ENCODE data around the gene OR7G1. TPM values are rescaled to one million over a fixed set of nuclear protein-coding genes. Genes with fewer than 3 reads are reported as not detected.

Gene OR7G1
- total and polyA plus RNA-seq, 2 of the 8 experiments (the other 6 are each of a cell fraction or from before 2014, with no cell fraction given), result not detected

GRCh38 chr19:9159891-9160290 lies 44.3 kb upstream of the OR7G1 start:
- no peak overlapping the region for H3K14ac ChIP-seq (ENCODE audit: insufficient read length)
- no peak overlapping the region for H4K5ac ChIP-seq (ENCODE audit: insufficient read length, low read depth, low read length)
- H3K56ac ChIP-seq (replicated peaks; ENCODE audit: insufficient read length, low read depth, low read length), result no peak overlapping the region
- no peaks in the 10 kb centered on the region for H3K23me2 ChIP-seq (ENCODE audit: low read depth, low read length)
- peaks cover 9% of the 10 kb centered on the region for H3K79me1 ChIP-seq (ENCODE audit: low read depth, low read length)
- FAIRE-seq (no peak), DNase-seq (ENCODE audit: low read depth in 1 of 2, low spot score in 2 of 2) (no peak)
- no peak overlapping the region for H2BK120ac ChIP-seq (replicated peaks; ENCODE audit: low read depth, low read length)
- no peaks in the 10 kb centered on the region for H3K4me1 ChIP-seq (replicated peaks in 1 of 4; ENCODE audit: control insufficient read depth in 3 of 4, insufficient read depth in 4 of 4, low read length in 3 of 4)
- no peak overlapping the region for H3K18ac ChIP-seq (ENCODE audit: extremely low read depth, low read length)
- peaks cover 6 to 9% of the 10 kb centered on the region in 2 experiments for H4K20me1 ChIP-seq (replicated peaks in 1 of 2; ENCODE audit: control insufficient read depth in 1 of 2, insufficient read depth in 2 of 2, low read length in 2 of 2)
- TF ChIP-seq SP1 (IDR thresholded peaks at IDR 0.05; ENCODE audit: low read depth, low read length), result no peak
- no peak for TF ChIP-seq RFX5 (IDR thresholded peaks at IDR 0.05; ENCODE audit: borderline replicate concordance, low read depth, low read length)
- TF ChIP-seq SRF (IDR thresholded peaks at IDR 0.05; ENCODE audit: low read depth, low read length), result no peak
- no peak for TF ChIP-seq ASH2L (IDR thresholded peaks at IDR 0.05; ENCODE audit: low read length)
- TF ChIP-seq TEAD4 (IDR thresholded peaks at IDR 0.05; ENCODE audit: low read depth, low read length), result no peak
- no peak for TF ChIP-seq ZNF274 (IDR thresholded peaks at IDR 0.05; ENCODE audit: borderline replicate concordance, extremely low read depth, low read length)
- TF ChIP-seq CHD1 (IDR thresholded peaks at IDR 0.05; ENCODE audit: low read depth, low read length), result no peak
- TF ChIP-seq GABPA (IDR thresholded peaks at IDR 0.05; ENCODE audit: borderline replicate concordance, insufficient read depth, low read length), result no peak
- no peak for TF ChIP-seq KDM1A (IDR thresholded peaks at IDR 0.05; ENCODE audit: borderline replicate concordance, low read length)
- TF ChIP-seq CREB1 (IDR thresholded peaks at IDR 0.05), result no peak
- H2BK5ac ChIP-seq (ENCODE audit: low read depth, low read length), result no peak overlapping the region
- 94% methylated on average over 13 of the region's 13 CpGs; no CpG with 5 or more reads in 1 of the 2 experiments for WGBS, 2 experiments (ENCODE audit: extremely low coverage in 1 of 2, insufficient coverage in 1 of 2, insufficient read length in 1 of 2, insufficient replicate concordance in 2 of 2, low coverage in 1 of 2, low lambda C conversion rate in 2 of 2, missing lambda C conversion rate in 1 of 2)
- no peak overlapping the region for H4K91ac ChIP-seq (replicated peaks; ENCODE audit: insufficient read length, low read length)
- CTCF ChIA-PET (ENCODE audit: partially characterized antibody), result no interaction called here
- peaks cover 45 to 92% (median 76%) of the 10 kb centered on the region in 4 experiments for H3K36me3 ChIP-seq (ENCODE audit: control insufficient read depth in 2 of 4, insufficient read depth in 4 of 4, low read length in 3 of 4)
- H3K23ac ChIP-seq (ENCODE audit: insufficient read length), result no peak overlapping the region
- H2BK20ac ChIP-seq (ENCODE audit: low read length), result no peak overlapping the region
- H3K9ac ChIP-seq (replicated peaks in 1 of 4; ENCODE audit: extremely low read depth in 1 of 4, low read depth in 3 of 4, low read length in 3 of 4), result no peak overlapping the region
- H4K8ac ChIP-seq (ENCODE audit: extremely low read depth, insufficient read depth, low read length), result no peak overlapping the region
- no peak overlapping the region for H2BK12ac ChIP-seq (ENCODE audit: low read depth, low read length)
- POLR2A ChIA-PET (ENCODE audit: partially characterized antibody), result no interaction called here
- H2AK5ac ChIP-seq (ENCODE audit: low read depth, low read length), result no peak overlapping the region
- no peaks in the 10 kb centered on the region for H3K27me3 ChIP-seq (replicated peaks in 1 of 4; ENCODE audit: control insufficient read depth in 3 of 4, extremely low read depth in 1 of 4, insufficient read depth in 3 of 4, low read length in 3 of 4)
- H2AFZ ChIP-seq (ENCODE audit: low read length), result no peak overlapping the region
- no peak overlapping the region for H3K4me3 ChIP-seq (ENCODE audit: extremely low read depth in 1 of 4, insufficient read depth in 2 of 4, low read depth in 3 of 4, low read length in 4 of 4)
- no peak overlapping the region for H2BK15ac ChIP-seq (ENCODE audit: low read length)
- no peak overlapping the region for H3K4me2 ChIP-seq (ENCODE audit: insufficient read depth in 1 of 2, low read depth in 2 of 2, low read length in 2 of 2)
- no peak overlapping the region for H3K27ac ChIP-seq (ENCODE audit: low read depth, low read length)
- peaks cover 0 to 25% of the 10 kb centered on the region in 2 experiments; a peak in 3 of 4 replicates for H3K79me2 ChIP-seq (ENCODE audit: control insufficient read depth in 1 of 2, insufficient read depth in 2 of 2, low read length in 2 of 2)
- H3K9me3 ChIP-seq (ENCODE audit: insufficient read depth in 2 of 2, low read depth in 1 of 2, low read length in 1 of 2), result peaks cover 4 to 7% of the 10 kb centered on the region in 2 experiments; a peak in 1 of 4 replicates
- H3K4ac ChIP-seq (replicated peaks; ENCODE audit: insufficient read length, low read depth, low read length), result no peak overlapping the region

All from H1 (cell line).